HUDEP-2 (cell line): ENCODE results near the gene ETV3L.

ENCODE experiments used
- DNase-seq, 76 experiments: peaks; one replicate each; lab custom pipeline; 2025; ENCODE audit not compliant: unreplicated experiment in 76 of 76; lab: John Stamatoyannopoulos, UW

Gene ETV3L

GRCh38 chr1:157099633-157100009 is at the start of gene ETV3L:
Gene ETV3L, minus strand, starts transcription at chr1:157099808. Its CDS starts 285 bp downstream, at chr1:157099523.
- no peak for DNase-seq

GRCh38 chr1:157147906-157148700 is 48.5 kb upstream of the ETV3L start:
- no peak for DNase-seq

- DNase-seq = no peak
Measured at GRCh38 chr1:157147037-157147436, 47.4 kb upstream of the ETV3L start.

- no peak for DNase-seq
Measured at GRCh38 chr1:157146244-157146643, 46.6 kb upstream of the ETV3L start.

- DNase-seq = no peak
Measured at GRCh38 chr1:157145076-157145475, 45.5 kb upstream of the ETV3L start.

GRCh38 chr1:157144509-157144908 is 44.9 kb upstream of the ETV3L start:
- DNase-seq = no peak

- no peak for DNase-seq
Measured at GRCh38 chr1:157142765-157143423, 43.3 kb upstream of the ETV3L start.

- DNase-seq = no peak
Measured at GRCh38 chr1:157142201-157142600, 42.6 kb upstream of the ETV3L start.

- no peak for DNase-seq
Measured at GRCh38 chr1:157141212-157141855, 41.7 kb upstream of the ETV3L start.

- no peak for DNase-seq
Measured at GRCh38 chr1:157140063-157140588, 40.5 kb upstream of the ETV3L start.

GRCh38 chr1:157139052-157139715 is 39.6 kb upstream of the ETV3L start:
- no peak for DNase-seq

GRCh38 chr1:157138220-157139051 is 38.8 kb upstream of the ETV3L start, which contains the start of gene ETV3:
Gene ETV3, minus strand, starts transcription at chr1:157138395. Its CDS starts 2,043 bp downstream, at chr1:157136352.
- peak in 72 of 76 experiments; percentile 26 to 88 (median 76) for DNase-seq

- DNase-seq = peak in 10 of 76 experiments; percentile 6 to 26 (median 15)
Measured at GRCh38 chr1:157137408-157138219, 38.0 kb upstream of the ETV3L start.

GRCh38 chr1:157137046-157137407 is 37.4 kb upstream of the ETV3L start:
- peak in 1 of 76 experiments; percentile 23 for DNase-seq

- no peak for DNase-seq
Measured at GRCh38 chr1:157136133-157136532, 36.5 kb upstream of the ETV3L start.

GRCh38 chr1:157135646-157136045 is 36.0 kb upstream of the ETV3L start:
- DNase-seq = peak in 1 of 76 experiments; percentile 9

GRCh38 chr1:157135070-157135469 is 35.5 kb upstream of the ETV3L start:
- no peak for DNase-seq

GRCh38 chr1:157134442-157134841 is 34.8 kb upstream of the ETV3L start:
- DNase-seq = no peak

- peak in 4 of 76 experiments; percentile 4 to 15 (median 6) for DNase-seq
Measured at GRCh38 chr1:157133426-157133825, 33.8 kb upstream of the ETV3L start.
